GM06990 (cell line): ENCODE results near the gene PRKCB.

Experiments used
- DNase-seq: peaks from one replicate; pipeline ENCODE4 v3.0.0-alpha.2; 2011; ENCODE audit not compliant: insufficient read length; ENCODE audit errors: extremely low read depth
- H3K27me3 ChIP-seq: replicated peaks from 2 replicates; pipeline ENCODE4 v1.6.0; 2011; ENCODE audit warnings: low read length; ENCODE audit not compliant: control insufficient read depth, insufficient read depth
- H3K36me3 ChIP-seq: 2 replicates; pipeline ENCODE4 v1.5.1; 2011; ENCODE audit warnings: low read length; ENCODE audit not compliant: control insufficient read depth, insufficient read depth
- H3K4me3 ChIP-seq: replicated peaks from 2 replicates; pipeline ENCODE4 v1.5.1; 2011; ENCODE audit warnings: low read depth, mild to moderate bottlenecking, control low read depth, low read length
- TF ChIP-seq, protein P1 (sequence below): IDR thresholded peaks from 2 replicates; pipeline ENCODE4 v1.5.1; 2011; ENCODE audit warnings: low read length, control low read depth, mild to moderate bottlenecking, inconsistent platforms; ENCODE audit not compliant: insufficient read depth, poor library complexity, severe bottlenecking

PRKCB gene

DNA sequence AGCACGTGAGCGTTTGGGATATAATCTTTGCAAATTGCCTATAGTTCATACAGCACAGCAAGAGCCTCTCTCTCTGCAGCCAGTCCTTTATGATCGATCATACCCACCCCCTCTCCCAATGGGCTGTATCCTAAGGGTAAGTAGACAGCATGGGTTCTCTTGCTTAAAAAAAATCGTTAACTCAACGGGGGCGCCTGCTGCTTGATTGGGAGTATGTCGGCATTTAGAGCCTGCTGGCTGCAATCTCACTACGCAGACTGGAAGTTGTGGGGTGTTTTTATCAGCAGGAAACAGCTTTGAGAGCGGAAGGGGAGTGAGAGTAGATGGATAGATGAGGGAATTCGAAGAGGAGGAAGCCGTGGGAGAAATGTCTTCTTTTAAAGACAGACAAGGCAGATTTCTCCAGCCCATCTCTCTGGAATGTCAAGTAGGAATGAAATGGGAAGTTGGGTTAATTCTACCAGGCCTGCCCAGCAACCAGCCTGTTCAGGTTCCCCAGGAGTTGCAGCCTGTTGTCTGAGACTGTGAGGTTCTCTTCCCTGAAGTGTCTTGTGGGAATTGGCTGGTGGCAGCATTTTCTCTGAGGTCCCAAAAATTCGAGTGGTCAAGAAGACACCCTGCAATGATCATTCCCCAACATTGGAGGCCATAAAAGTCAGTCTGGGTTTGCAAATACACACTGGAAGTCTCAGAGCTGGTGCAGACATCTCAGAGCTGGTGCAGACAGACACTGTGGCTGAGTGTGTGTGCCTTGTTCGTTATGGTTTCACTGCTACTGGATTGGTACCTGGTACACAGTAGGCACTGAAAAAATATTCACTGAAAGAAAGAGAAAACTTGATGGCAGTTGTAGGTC lies 65.6 kb downstream of the PRKCB start:
- Histone ChIP-seq H3K4me3 (no peak overlapping the region), H3K36me3 (peaks cover 3% of the 10 kb centered on the region), H3K27me3 (no peaks in the 10 kb centered on the region)
- TF ChIP-seq, protein P1, sequence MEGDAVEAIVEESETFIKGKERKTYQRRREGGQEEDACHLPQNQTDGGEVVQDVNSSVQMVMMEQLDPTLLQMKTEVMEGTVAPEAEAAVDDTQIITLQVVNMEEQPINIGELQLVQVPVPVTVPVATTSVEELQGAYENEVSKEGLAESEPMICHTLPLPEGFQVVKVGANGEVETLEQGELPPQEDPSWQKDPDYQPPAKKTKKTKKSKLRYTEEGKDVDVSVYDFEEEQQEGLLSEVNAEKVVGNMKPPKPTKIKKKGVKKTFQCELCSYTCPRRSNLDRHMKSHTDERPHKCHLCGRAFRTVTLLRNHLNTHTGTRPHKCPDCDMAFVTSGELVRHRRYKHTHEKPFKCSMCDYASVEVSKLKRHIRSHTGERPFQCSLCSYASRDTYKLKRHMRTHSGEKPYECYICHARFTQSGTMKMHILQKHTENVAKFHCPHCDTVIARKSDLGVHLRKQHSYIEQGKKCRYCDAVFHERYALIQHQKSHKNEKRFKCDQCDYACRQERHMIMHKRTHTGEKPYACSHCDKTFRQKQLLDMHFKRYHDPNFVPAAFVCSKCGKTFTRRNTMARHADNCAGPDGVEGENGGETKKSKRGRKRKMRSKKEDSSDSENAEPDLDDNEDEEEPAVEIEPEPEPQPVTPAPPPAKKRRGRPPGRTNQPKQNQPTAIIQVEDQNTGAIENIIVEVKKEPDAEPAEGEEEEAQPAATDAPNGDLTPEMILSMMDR: no peak
- no peak for DNase-seq

DNA sequence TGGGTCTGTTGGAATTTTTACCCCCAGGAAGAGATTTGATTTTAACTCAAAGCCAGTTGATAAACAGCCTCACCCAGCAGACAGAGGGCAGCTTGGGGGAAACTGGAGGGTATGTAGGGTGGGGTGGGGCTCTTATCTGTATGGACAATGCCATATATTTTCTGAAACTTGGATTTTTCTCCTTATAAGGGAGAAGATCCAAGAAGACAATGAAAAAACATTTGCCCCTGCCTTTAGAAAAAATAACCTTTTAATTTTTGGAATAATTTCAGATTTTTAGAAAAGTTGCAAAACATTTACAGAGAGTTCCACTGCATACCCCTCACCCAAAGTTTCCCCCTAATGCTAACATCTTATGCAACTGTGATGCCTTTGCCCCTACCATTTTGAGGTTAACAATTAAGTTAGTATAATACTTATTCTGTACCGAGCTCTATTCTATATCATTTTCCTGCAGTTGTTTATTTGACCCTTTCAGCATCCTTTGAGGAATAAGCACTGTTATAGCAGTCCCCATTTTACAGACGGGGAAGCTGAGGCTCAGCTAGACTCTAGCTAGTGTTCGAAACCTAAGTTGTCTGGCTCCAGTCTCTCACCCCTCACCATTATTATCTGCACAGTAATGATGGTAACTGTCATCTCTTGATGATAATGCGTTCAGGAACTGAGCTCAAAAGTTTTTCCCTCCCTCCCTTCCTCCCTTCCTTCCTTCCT lies 66.4 kb downstream of the PRKCB start:
- DNase-seq: no peak
- TF ChIP-seq, protein P1: no peak
- H3K4me3 ChIP-seq: no peak overlapping the region

DNA sequence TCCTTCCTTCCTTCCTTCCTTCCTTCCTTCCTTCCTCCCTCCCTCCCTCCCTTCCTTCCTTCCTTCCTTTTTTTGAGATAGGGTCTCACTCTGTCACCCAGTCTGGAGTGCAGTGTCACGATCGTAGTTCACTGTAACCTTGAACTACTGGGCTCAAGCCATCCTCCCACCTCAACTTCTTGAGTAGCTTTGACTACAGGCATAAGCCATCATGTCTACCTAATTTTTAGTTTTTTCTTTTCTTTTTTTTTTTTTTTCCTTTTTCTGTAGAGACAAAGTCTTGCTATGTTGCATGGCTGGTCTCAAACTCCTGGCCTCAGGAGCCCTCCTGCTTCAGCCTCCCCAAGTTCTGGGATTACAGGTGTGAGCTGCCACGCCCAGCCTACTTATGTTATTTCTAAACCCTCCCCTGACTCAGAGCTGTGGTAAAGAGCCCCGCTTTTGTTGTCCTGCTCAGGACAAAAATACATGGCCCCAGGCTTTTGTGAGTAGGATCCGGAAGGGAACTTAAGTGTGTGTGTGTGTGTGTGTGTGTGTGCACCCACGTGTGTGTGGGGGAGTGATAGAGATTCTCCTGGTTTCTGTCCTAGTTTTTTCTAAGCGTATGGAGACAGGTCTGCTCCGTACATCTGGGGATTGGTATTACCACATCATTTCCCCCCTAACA lies 67.1 kb downstream of the PRKCB start:
- Histone ChIP-seq H3K36me3 (peaks cover 3% of the 10 kb centered on the region), H3K4me3 (no peak overlapping the region), H3K27me3 (no peaks in the 10 kb centered on the region)
- no peak for DNase-seq
- TF ChIP-seq, protein P1: no peak

More for the DNA sequence above, 66.4 kb downstream of the PRKCB start:
- no peaks in the 10 kb centered on the region for H3K27me3 ChIP-seq
- H3K36me3 ChIP-seq: peaks cover 3% of the 10 kb centered on the region

DNA sequence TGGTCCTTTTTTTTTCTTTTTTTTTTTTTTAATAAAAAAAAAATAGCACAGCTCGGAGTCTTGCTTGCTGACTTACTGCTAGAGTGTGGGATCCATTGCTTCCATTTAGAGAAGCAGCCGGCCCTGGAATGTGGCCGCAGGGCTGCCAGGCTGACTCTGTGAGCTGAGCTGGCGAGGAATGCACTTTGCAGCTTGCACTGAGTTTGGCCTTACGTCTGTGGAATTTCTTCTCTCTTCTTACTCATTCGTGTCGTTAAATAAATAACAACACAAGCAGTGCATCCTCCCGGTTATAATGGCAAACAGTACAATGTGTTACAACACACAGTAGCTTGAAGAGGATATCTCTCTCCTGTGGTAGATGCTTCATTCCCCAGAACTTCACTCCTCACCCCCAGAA lies 69.2 kb downstream of the PRKCB start:
- DNase-seq: no peak
- Histone ChIP-seq H3K4me3 (no peak overlapping the region), H3K27me3 (no peaks in the 10 kb centered on the region), H3K36me3 (peaks cover 3% of the 10 kb centered on the region)
- TF ChIP-seq, protein P1: no peak

DNA sequence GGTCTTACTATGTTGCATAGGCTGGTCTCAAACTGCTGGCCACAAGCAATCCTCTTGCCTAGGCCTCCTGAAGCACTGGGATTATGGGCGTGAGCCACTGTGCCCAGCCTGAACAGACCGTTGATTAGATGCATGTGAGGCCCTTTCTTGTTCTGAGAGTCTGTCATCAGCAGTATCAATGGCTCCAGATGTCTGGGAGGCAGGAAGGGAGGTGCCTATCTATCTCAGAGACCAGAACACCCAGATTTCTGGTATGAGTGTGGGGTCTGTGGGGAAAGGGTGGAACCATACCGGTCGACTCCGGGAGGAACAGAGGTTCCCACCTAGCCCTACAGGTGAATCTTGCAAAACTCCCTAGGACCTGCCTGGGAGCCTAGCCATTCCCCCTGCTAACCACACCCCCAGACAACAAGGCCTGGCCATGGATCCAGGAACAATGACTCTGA lies 71.7 kb downstream of the PRKCB start:
- no peak for DNase-seq
- no peak overlapping the region for H3K4me3 ChIP-seq
- TF ChIP-seq, protein P1: no peak
- no peaks in the 10 kb centered on the region for H3K27me3 ChIP-seq
- peaks cover 2% of the 10 kb centered on the region for H3K36me3 ChIP-seq
